HG03342 (cell line): Measurements from ENCODE around the gene IFITM1.
"Not testable (repeated sequence)": the region's sequence is repeated elsewhere in the genome, so short reads cannot be mapped to it uniquely, and the experiment has no call there.

Experiments
- ATAC-seq: cut with Tn5 transposase; IDR thresholded peaks from one replicate; pipeline ENCODE4 v1.9.1; 2021; ENCODE audit warnings: mild to moderate bottlenecking, moderate library complexity; ENCODE audit not compliant: unreplicated experiment

The IFITM1 gene

GRCh38 chr11:362642-363442 is 49.0 kb downstream of the IFITM1 start:
- ATAC-seq, result no peak

DNA sequence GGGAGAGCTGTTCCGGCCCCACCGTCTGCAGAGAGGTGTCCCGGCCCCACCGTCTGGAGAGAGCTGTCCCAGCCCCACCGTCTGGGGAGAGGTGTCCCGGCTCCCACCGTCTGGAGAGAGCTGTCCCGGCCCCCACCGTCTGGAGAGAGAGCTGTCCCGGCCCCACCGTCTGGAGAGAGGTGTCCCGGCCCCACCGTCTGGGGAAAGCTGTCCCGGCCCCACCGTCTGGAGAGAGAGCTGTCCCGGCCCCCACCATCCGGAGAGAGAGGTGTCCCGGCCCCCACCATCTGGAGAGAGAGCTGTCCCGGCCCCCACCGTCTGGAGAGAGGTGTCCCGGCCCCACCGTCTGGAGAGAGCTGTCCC is 49.6 kb downstream of the IFITM1 start:
- ATAC-seq, result not testable (repeated sequence)

- no peak for ATAC-seq
Observed at GRCh38 chr11:363948-364761, 50.3 kb downstream of the IFITM1 start.
